ENCODE measurements around the gene PYROXD2. TPM values are rescaled to one million over a fixed set of nuclear protein-coding genes. Genes with fewer than 3 reads are reported as not detected.

The PYROXD2 gene
- total RNA-seq, 2 donors from 2014 or later = 5.9 to 9.4 TPM

GRCh38 chr10:98338318-98338717 is 76.7 kb downstream of the PYROXD2 start:
- Histone ChIP-seq H3K4me1 (no peaks in the 10 kb centered on the region), H3K9ac (ENCODE audit: low read depth in 2 of 2, low read length in 2 of 2) (no peak overlapping the region), H3K9me3 (no peaks in the 10 kb centered on the region), H3K36me3 (no peaks in the 10 kb centered on the region), H3K27me3 (no peaks in the 10 kb centered on the region), H3K27ac (no peak overlapping the region), H3K4me3 (no peak overlapping the region)
- no peak for TF ChIP-seq CTCF (IDR thresholded peaks at IDR 0.05)
- no peak for DNase-seq
- intact Hi-C loops (cut with DNase I) = no loop called here

GRCh38 chr10:98337484-98337883 is 77.5 kb downstream of the PYROXD2 start:
- intact Hi-C loops (cut with DNase I) = no loop called here
- H3K4me1 ChIP-seq = no peaks in the 10 kb centered on the region
- H3K36me3 ChIP-seq = no peaks in the 10 kb centered on the region
- TF ChIP-seq CTCF (IDR thresholded peaks at IDR 0.05) = no peak
- DNase-seq = no peak
- H3K27me3 ChIP-seq = no peaks in the 10 kb centered on the region
- no peak overlapping the region for H3K9ac ChIP-seq (ENCODE audit: low read depth in 2 of 2, low read length in 2 of 2)
- no peak overlapping the region for H3K27ac ChIP-seq
- no peaks in the 10 kb centered on the region for H3K9me3 ChIP-seq
- no peak overlapping the region for H3K4me3 ChIP-seq

Small RNA genes within 50 kb of the gene (microRNA-seq; reads per million reads assigned to microRNA genes)
- gene MIR1287 (54.0 reads per million, percentile 45 among the genes with 10 or more reads in this experiment), gene MIR4685 (5.0 reads per million)

Other genes starting within 250 kb of the PYROXD2 start
- 1 to 10 TPM in 1 of 2 donors, under 1 TPM in 1; 0.32 to 1.6 TPM for gene LOXL4, start 147.0 kb downstream of the PYROXD2 start, total RNA-seq
- gene HPS1, start 31.8 kb upstream of the PYROXD2 start, total RNA-seq = 10 to 100 TPM; 69.5 to 72.2 TPM

All from colonic mucosa (tissue), 4 donors.